Activated gamma-delta T cell treated with anti-CD3 and anti-CD28 coated beads, Interleukin-2, amount 50 U/mL, for 16 hours (primary cell): ENCODE data around the gene GAP43.

Experiments
- DNase-seq: peaks from one replicate; pipeline ENCODE4 v3.0.0-alpha.2; 2020; ENCODE audit warnings: low read depth

Gene GAP43

GRCh38 chr3:115623044-115623868, at the start of gene GAP43:
GAP43 (plus strand) TSS chr3:115623510; CDS start chr3:115623690, 180 bp downstream.
- no peak for DNase-seq

DNA sequence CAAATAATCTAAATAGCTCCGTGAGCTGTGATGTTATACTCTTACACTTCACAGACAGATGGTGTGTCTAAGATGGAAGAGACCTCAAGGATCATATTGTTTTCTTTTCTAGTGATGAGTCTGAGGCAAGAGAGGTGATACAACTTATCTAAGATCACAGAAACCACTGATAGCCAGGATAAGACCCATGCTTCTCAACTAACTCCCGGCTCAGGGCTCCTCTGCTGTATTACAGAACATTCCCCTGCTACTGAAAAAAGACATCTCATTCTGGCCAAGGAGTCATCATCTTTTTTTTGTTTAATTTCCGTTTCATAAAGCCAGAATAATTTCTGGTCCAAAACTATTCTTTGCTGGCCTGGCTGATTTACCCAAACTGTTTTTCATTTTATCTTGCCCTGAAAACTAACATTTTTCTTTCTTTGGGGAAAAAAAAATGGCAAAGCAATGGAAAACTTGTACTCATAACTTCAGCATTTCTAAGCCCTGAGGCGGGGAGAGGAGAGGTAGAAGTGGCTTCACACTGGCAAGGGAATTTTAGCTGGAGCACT, 46.9 kb upstream of the GAP43 start:
- no peak for DNase-seq

GRCh38 chr3:115577000-115577399, 46.3 kb upstream of the GAP43 start:
- no peak for DNase-seq

DNA sequence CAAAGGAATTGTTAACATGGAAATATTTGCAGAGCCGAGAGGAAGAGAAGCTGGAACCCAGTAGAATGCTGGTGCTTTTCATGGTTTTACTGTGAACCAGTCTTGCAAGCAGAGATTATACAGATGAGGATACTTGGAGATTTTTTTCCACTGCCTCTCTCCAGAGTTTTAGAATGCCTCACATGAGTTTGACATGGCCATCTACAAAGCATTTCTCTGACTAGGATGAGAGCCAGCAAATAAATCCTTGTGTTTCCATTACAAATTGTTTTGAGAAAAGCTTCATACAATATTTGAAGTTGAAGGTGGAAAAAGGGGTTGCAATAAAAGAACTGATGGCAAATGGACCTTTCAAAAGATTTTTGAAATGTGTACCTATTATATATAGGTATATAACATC, 45.0 kb upstream of the GAP43 start:
- DNase-seq = no peak

- no peak for DNase-seq
Measured at GRCh38 chr3:115580566-115580965, 42.7 kb upstream of the GAP43 start.

DNA sequence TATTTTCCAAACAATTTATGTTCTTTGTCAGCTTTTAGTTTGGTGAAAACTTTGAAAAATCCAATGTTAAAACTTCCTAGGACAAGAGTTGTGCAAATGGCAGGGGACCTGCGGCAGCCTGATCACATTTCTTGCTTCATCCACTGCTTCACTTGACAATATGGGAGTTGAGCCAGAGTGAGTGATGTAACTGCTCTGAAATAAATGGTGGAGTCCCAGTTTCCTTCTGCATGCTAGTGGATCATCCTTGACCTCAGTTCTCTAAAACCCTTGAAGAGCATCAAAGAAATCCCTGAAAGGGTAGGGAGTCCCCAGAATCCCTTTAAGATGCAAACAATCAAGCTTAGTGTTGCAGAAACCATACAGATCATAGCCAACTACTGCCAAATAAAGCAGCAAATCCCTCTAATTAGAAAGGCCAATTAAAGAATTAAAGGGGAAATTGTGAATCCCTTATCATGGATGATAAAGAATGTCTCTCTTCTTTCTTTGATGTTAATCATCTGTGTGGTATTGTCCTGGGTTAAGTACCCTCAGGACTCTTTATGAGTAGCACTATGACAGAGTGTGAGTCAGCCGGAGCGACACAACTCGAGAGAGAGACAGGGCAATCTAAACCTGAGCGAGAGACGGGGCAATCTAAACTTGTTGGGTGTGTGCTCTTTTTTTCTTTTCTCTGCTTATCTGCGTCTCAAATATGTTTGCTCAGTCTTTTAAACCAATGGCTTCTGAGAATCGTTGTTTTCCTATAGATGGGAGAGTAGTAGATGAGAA, 41.8 kb upstream of the GAP43 start:
- DNase-seq = no peak

DNA sequence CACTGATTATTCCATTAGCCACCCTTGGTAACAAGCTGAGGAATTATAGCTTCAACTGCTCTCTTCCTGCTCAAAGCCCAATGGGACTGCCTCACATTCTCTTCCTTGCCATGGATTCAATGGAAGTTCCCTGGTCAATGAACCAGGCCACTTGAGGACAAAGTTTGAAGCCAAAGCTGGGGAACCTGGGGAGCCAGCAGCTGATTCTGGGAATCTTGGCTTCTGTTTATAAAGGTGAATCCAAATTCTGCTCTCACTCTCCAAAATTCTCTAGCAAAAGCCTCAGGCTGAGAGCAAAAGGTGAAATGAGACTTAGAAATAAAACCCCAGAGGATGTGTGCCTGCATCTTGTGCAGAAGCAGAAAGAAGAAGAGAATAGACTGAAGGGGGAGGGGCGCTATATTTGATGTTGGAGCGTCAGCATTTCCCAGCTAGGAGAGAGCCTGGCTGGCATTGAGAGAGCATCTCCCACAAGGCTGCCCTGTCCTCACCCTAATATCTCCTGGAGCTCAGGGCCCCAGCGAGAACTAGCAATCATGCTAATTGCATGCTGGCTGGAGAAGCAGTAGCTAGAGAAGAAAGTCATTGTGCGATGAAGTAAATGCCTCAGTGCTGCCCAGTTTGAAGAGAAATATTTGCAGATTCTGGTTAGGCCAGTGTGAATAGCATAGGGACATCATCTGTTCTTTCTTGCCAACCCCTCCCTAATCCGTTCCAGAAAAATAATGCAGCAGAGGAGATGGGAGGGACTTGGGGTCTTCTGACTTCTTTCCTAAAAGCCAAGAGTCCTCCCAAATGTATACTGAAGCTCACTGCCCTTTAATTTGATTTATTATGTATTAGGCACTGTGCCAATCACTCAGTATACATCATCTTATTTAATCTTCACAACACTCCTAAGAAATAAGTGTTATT, 34.9 kb upstream of the GAP43 start:
- no peak for DNase-seq

GRCh38 chr3:115590873-115591272, 32.4 kb upstream of the GAP43 start:
- DNase-seq = no peak

DNA sequence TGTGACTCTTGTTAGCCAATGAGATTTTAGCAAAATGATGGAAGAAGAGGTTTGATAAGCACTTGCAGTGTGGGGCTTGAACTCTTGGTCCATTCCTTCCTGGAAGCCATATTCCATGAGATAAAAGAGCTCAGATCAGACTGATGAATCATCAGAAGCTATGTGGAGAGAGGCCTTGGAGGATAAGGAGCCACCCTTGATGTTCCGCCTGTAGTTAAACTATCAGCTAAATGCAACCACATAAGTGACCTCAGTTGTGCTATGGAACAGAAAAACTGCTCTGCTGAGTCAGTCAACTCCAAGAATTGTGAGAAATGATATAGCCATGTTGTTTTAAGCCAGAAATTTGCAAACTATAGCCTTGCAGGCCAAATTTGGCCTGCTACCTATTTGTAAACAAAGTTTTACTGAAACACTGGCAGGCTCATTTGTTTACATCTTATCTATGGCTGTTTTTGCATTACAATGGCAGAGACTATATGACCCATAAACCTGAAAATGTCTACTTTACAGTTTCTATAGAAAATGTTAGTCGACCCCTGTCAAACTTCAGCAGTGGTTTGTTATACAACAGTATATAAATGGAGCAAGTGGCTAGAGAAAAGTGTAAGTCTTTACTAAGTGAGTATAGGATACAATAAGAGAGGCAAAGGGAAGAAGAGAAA, 27.6 kb upstream of the GAP43 start:
- no peak for DNase-seq

DNA sequence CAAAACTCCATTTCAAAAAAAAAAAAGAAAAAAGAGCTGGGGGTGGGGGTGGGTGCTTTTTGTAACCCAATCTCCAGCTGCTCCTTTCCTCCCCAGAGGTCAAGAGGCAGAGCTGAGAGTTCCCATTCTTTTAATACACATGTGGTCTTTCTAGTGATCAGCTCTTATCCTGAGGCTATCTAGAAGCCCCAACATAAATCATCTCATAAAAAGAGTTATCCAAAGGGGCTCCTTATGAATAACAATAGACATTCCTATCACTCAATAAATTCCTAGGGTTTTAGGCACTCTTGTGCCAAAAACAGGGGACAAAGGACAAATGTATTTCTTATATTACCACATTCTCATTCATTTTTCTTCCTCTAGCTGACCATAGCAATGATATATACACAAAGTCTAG, 25.1 kb upstream of the GAP43 start:
- DNase-seq = no peak

GRCh38 chr3:115602194-115602593, 21.1 kb upstream of the GAP43 start:
- no peak for DNase-seq

- DNase-seq = no peak
Measured at GRCh38 chr3:115611630-115612029, 11.7 kb upstream of the GAP43 start.

- DNase-seq = no peak
Measured at GRCh38 chr3:115615001-115615814, 8.1 kb upstream of the GAP43 start.

- DNase-seq = no peak
Measured at GRCh38 chr3:115616461-115616860, 6.8 kb upstream of the GAP43 start.

DNA sequence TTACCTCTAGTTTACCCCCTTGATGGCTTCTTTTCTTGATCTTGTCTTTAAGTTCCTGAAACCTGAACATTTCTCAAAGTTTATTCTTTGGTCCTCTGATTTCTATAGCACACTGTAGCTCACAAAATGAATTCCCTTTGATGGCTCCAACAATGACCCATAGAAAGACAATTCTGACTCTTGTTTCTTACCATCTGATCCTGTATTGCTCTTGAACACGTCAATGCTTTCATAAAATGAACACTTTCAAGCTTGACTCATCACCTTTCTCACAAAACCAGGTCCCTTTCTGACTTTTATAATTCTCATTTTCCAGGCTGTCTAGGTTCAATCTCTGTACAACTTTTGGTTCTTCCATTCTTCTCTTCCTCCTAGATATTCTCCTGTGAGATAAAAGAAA, 5.7 kb upstream of the GAP43 start:
- no peak for DNase-seq

- DNase-seq = no peak
Measured at GRCh38 chr3:115624029-115624741, 875 bp downstream of the GAP43 start.

GRCh38 chr3:115624901-115625300, 1.6 kb downstream of the GAP43 start:
- DNase-seq = no peak

DNA sequence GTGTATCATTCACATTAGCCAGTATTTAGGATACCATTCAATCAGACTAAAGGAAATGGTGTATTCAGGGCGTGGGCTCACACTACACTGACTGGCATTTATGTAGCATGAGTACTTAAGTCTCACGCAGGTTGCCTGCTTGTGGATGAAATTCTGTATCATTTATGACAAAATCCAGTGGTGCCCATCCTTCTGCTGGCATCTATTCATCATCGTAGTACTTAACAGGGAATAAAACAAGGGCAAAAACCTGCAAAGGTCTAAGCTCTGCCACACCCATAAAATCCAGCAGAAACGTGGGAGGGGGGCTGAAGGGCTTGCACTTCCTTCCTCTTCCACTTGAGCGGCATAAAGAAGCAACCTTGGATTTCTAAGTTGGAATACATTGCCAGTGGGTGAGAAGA, 2.7 kb downstream of the GAP43 start:
- no peak for DNase-seq

DNA sequence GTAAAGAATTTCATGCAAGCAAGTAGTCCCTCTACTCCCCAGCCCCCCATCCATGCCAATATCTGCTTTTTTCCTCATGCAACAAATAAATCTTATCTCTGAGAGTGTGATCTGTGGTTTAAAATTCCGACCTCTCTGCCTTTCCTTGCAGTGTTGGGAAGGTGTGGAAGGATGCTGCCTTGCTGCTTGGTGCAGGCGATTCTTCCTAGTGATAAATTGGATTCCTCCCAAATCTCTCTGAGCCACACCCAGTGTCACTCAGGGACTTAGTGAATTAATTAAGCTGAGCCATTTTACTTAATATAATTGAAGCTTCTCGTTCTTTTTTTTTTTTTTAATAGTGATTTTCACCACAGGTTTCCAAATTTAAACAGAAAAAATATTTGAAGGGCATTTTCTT, 3.4 kb downstream of the GAP43 start:
- no peak for DNase-seq
